HepG2 (cell line): ENCODE data around the gene VWA5B1. TPM values are rescaled to one million over a fixed set of nuclear protein-coding genes. Genes with fewer than 3 reads are reported as not detected.

Experiments
- ATAC-seq: fragments of 200-7000 bp; cut with Tn5 transposase; 3 replicates; pipeline ENCODE4 v1.9.1; 2020; ENCODE audit warnings: mild to moderate bottlenecking, moderate library complexity
- BruUV-seq: library from RNA; stranded (reverse); fragments of 400-500 nt; replicated peaks from 2 replicates; lab custom pipeline; 2021; lab: Mats Ljungman, UMichigan
- CTCF ChIA-PET: fragments of 300-600 bp; formaldehyde crosslinking; extraction: SDS; loops from one replicate; lab custom pipeline; 2021; ENCODE audit warnings: low total read pairs, inconsistent platforms, low intra/inter-chr PET ratio; lab: Yijun Ruan, JAX
- POLR2A ChIA-PET: fragments of 350-600 bp; sonication (Branson Sonifier 250); formaldehyde crosslinking; loops from one replicate; lab custom pipeline; 2020; ENCODE audit warnings: antibody characterized with exemption, inconsistent platforms; lab: Yijun Ruan, JAX
- DNase-seq: peaks from one replicate; pipeline ENCODE4 v3.0.0-alpha.2; 2015; ENCODE audit warnings: low spot score
- FAIRE-seq: peaks from 3 replicates; lab custom pipeline; 2011; peaks lifted over from hg19 to GRCh38; lab: Jason Lieb, UNC
- H2AFZ ChIP-seq: one replicate; pipeline ENCODE4 v1.6.1; 2011; ENCODE audit warnings: low read length, inconsistent platforms
- H3K27ac ChIP-seq: fragments of 300-600 bp; 3 replicates; pipeline ENCODE4 v1.8.0; 2011; ENCODE audit warnings: mixed run types, mild to moderate bottlenecking, mixed read lengths, low read length, inconsistent platforms; ENCODE audit not compliant: insufficient read depth; ENCODE audit errors: extremely low read length
- H3K27me3 ChIP-seq, 2 experiments: fragments of 200-600 bp in 1 of 2; 2 replicates in 1 of 2; 3 replicates in 1 of 2; pipeline versions ENCODE4 v1.6.0 to v1.8.0; 2011; ENCODE audit warnings: low read length in 2 of 2, mild to moderate bottlenecking in 2 of 2, moderate library complexity in 2 of 2, inconsistent platforms in 1 of 2; ENCODE audit not compliant: insufficient read depth in 2 of 2, control insufficient read depth in 1 of 2
- H3K36me3 ChIP-seq, 2 experiments: fragments of 200-600 bp in 1 of 2; replicated peaks in 1 of 2; 2 replicates in 1 of 2; 3 replicates in 1 of 2; pipeline versions ENCODE4 v1.5.1 to v1.8.0; 2011; ENCODE audit warnings: low read length in 2 of 2, inconsistent platforms in 1 of 2; ENCODE audit not compliant: insufficient read depth in 2 of 2, control insufficient read depth in 1 of 2
- H3K4me1 ChIP-seq: 2 replicates; pipeline ENCODE4 v1.5.1; 2012; ENCODE audit warnings: low read length, inconsistent platforms; ENCODE audit not compliant: insufficient read depth
- H3K4me2 ChIP-seq: 2 replicates; pipeline ENCODE4 v1.6.0; 2011; ENCODE audit warnings: low read depth, low read length, inconsistent platforms
- H3K4me3 ChIP-seq, 3 experiments: fragments of 200-600 bp in 1 of 3; sonication (generic), shearing (Covaris generic) in 1 of 3; replicated peaks in 1 of 3; 2 replicates each; pipeline ENCODE4 v1.5.1; 2011 to 2016; ENCODE audit warnings: low read length in 3 of 3, inconsistent platforms in 2 of 3, low read depth in 2 of 3, mild to moderate bottlenecking in 2 of 3, control low read depth in 1 of 3, mixed read lengths in 1 of 3; ENCODE audit not compliant: insufficient read depth in 1 of 3
- H3K79me2 ChIP-seq: one replicate; pipeline ENCODE4 v1.6.1; 2011; ENCODE audit warnings: low read length, inconsistent platforms; ENCODE audit not compliant: insufficient read depth
- H3K9ac ChIP-seq: 2 replicates; pipeline ENCODE4 v1.6.0; 2011; ENCODE audit warnings: mild to moderate bottlenecking, low read depth, low read length, inconsistent platforms; ENCODE audit not compliant: insufficient read depth
- H3K9me3 ChIP-seq: 2 replicates; pipeline ENCODE4 v1.5.1; 2012; ENCODE audit warnings: mild to moderate bottlenecking, low read length
- H4K20me1 ChIP-seq: 2 replicates; pipeline ENCODE4 v1.6.0; 2011; ENCODE audit warnings: inconsistent platforms, mild to moderate bottlenecking, low read length, moderate library complexity; ENCODE audit not compliant: insufficient read depth
- FOSL1 ChIP-seq: sonication (generic); formaldehyde crosslinking; IDR thresholded peaks from 2 replicates; pipeline ENCODE4 v1.9.0; 2021; ENCODE audit warnings: missing genetic modification reagents, borderline replicate concordance
- U2AF1 ChIP-seq: fragments of 200-400 bp; formaldehyde crosslinking; optimal IDR thresholded peaks from 2 replicates; pipeline ENCODE3; 2017; ENCODE audit warnings: mild to moderate bottlenecking, low read depth, low read length
- ZNF251 ChIP-seq: sonication (generic); formaldehyde crosslinking; IDR thresholded peaks from 2 replicates; pipeline ENCODE4 v1.9.0; 2021; ENCODE audit warnings: mild to moderate bottlenecking, missing genetic modification reagents
- WGBS: methylation state at CpG from one replicate; pipeline ENCODE4 v1.1.6; 2017; ENCODE audit warnings: low lambda C conversion rate; 5-methylcytosine and 5-hydroxymethylcytosine counted together
- in situ Hi-C: cut with HindIII; loops from 2 replicates; pipeline ENCODE4 v1.10.0; 2017; ENCODE audit warnings: low pct_unique_long_range_greater_than_20kb; ENCODE audit not compliant: extremely low pct_ligation_motif_present
- intact Hi-C: fragments of 100-400 bp; cut with micrococcal nuclease; formaldehyde crosslinking; loops from one replicate; pipeline ENCODE4 v1.10.0; 2022; ENCODE audit not compliant: unreplicated experiment
- polyA plus RNA-seq, 8 experiments: library from polyadenylated mRNA; depleted of rRNA in 3 of 8; stranded (reverse) in 7 of 8; unstranded in 1 of 8; fragments of >200 nt; fragmentation: Illumina TruSeq in 4 of 8; extraction: Trizol in 4 of 8; gene quantifications; 2 replicates each; pipeline versions ENCODE4 v1.2.1 to v1.2.3, GENCODE V29; 2011 to 2016; ENCODE audit warnings: low read depth in 4 of 8, missing spikeins in 1 of 8, mixed read lengths in 1 of 8; ENCODE audit not compliant: insufficient read depth in 1 of 8
- total RNA-seq, 5 experiments: library from RNA; depleted of rRNA; stranded (reverse); fragments of >200 nt; fragmentation: Illumina TruSeq; extraction: Trizol; gene quantifications; 2 replicates each; pipeline ENCODE4 v1.2.3, GENCODE V29; 2016; ENCODE audit warnings: low read depth in 1 of 5
- TF ChIP-seq, protein P1 (sequence below): sonication (generic); formaldehyde crosslinking; IDR thresholded peaks from 2 replicates; pipeline ENCODE4 v1.4.0; 2020; ENCODE audit warnings: missing genetic modification reagents
- TF ChIP-seq, protein P2 (sequence below), 2 experiments: sonication (generic) in 1 of 2; formaldehyde crosslinking in 1 of 2; IDR thresholded peaks; 2 replicates each; pipeline versions ENCODE4 v1.6.1 to v1.9.0; 2014 to 2022; ENCODE audit warnings: antibody characterized with exemption in 1 of 2, borderline replicate concordance in 1 of 2, inconsistent platforms in 1 of 2, low read depth in 1 of 2, missing genetic modification reagents in 1 of 2

The VWA5B1 gene
- total and polyA plus RNA-seq, 2 of the 13 experiments (the other 11 are each of a cell fraction or from before 2014, with no cell fraction given), result not detected

DNA sequence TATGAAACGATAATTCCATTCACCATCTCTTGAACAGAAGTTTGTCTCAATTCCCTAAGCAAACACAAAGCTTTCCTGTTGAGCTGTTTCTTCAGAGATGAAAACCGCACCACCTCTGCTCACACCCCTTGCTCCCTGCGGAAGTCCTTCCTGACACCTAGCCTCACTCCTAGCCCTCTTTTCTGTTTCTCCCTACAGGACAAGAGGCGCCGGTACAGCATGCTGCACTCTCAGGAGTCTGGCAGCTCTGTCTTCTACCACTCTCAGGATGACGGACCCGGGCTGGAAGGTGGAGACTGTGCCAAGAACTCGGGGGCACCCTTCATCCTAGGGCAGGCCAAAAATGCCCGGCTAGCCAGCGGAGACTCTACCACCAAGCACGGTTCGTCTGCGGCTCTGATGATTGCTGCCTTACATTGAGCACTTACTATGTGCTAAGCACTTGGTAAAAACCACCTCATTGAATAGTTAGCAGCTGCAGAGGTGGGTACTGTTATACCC, 45.5 kb downstream of the VWA5B1 start:
- POLR2A ChIA-PET, result no interaction called here
- in situ Hi-C loops, result no loop called here

More for the DNA sequence above, 45.5 kb downstream of the VWA5B1 start:
- H3K9ac ChIP-seq, result no peak overlapping the region
- H3K79me2 ChIP-seq, result no peaks in the 10 kb centered on the region
- no peaks in the 10 kb centered on the region for H3K4me1 ChIP-seq
- no peak overlapping the region for H2AFZ ChIP-seq
- no peaks in the 10 kb centered on the region for H3K36me3 ChIP-seq
- peaks cover 4 to 9% of the 10 kb centered on the region in 2 experiments; a peak in 1 of 5 replicates for H3K27me3 ChIP-seq
- H3K4me2 ChIP-seq, result no peak overlapping the region
- FAIRE-seq, result no peak
- intact Hi-C loops, result no loop called here
- TF ChIP-seq, protein P1, sequence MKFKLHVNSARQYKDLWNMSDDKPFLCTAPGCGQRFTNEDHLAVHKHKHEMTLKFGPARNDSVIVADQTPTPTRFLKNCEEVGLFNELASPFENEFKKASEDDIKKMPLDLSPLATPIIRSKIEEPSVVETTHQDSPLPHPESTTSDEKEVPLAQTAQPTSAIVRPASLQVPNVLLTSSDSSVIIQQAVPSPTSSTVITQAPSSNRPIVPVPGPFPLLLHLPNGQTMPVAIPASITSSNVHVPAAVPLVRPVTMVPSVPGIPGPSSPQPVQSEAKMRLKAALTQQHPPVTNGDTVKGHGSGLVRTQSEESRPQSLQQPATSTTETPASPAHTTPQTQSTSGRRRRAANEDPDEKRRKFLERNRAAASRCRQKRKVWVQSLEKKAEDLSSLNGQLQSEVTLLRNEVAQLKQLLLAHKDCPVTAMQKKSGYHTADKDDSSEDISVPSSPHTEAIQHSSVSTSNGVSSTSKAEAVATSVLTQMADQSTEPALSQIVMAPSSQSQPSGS (CRISPR knock-in tag), result no peak
- TF ChIP-seq, protein P2, sequence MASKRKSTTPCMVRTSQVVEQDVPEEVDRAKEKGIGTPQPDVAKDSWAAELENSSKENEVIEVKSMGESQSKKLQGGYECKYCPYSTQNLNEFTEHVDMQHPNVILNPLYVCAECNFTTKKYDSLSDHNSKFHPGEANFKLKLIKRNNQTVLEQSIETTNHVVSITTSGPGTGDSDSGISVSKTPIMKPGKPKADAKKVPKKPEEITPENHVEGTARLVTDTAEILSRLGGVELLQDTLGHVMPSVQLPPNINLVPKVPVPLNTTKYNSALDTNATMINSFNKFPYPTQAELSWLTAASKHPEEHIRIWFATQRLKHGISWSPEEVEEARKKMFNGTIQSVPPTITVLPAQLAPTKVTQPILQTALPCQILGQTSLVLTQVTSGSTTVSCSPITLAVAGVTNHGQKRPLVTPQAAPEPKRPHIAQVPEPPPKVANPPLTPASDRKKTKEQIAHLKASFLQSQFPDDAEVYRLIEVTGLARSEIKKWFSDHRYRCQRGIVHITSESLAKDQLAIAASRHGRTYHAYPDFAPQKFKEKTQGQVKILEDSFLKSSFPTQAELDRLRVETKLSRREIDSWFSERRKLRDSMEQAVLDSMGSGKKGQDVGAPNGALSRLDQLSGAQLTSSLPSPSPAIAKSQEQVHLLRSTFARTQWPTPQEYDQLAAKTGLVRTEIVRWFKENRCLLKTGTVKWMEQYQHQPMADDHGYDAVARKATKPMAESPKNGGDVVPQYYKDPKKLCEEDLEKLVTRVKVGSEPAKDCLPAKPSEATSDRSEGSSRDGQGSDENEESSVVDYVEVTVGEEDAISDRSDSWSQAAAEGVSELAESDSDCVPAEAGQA (IDR thresholded peaks at IDR 0.05; ENCODE audit: low read depth), result no peak
- TF ChIP-seq, protein P2 (CRISPR knock-in tag; IDR thresholded peaks at IDR 0.05; ENCODE audit: borderline replicate concordance), result no peak
- TF ChIP-seq FOSL1 (CRISPR knock-in tag) (no peak), ZNF251 (CRISPR knock-in tag) (no peak), U2AF1 (no peak)
- H3K9me3 ChIP-seq, result no peaks in the 10 kb centered on the region
- H3K27ac ChIP-seq, result no peak overlapping the region
- DNase-seq, result no peak
- H3K4me3 ChIP-seq, result no peak overlapping the region
- no peak for ATAC-seq
- no peaks in the 10 kb centered on the region for H4K20me1 ChIP-seq
- BruUV-seq, result no TSS peak
- CTCF ChIA-PET, result no interaction called here
- 9% methylated on average over 8 of the region's 13 CpGs for WGBS
